ENCODE measurements around the gene DCN. TPM values are rescaled to one million over a fixed set of nuclear protein-coding genes. Genes with fewer than 3 reads are reported as not detected.

Gene DCN, protein sequence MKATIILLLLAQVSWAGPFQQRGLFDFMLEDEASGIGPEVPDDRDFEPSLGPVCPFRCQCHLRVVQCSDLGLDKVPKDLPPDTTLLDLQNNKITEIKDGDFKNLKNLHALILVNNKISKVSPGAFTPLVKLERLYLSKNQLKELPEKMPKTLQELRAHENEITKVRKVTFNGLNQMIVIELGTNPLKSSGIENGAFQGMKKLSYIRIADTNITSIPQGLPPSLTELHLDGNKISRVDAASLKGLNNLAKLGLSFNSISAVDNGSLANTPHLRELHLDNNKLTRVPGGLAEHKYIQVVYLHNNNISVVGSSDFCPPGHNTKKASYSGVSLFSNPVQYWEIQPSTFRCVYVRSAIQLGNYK
- total RNA-seq, result 1,000 to 10,000 TPM in 3 of 4 donors, 100 to 1,000 TPM in 1; 552 to 2,825 (median 1,634) TPM

DNA sequence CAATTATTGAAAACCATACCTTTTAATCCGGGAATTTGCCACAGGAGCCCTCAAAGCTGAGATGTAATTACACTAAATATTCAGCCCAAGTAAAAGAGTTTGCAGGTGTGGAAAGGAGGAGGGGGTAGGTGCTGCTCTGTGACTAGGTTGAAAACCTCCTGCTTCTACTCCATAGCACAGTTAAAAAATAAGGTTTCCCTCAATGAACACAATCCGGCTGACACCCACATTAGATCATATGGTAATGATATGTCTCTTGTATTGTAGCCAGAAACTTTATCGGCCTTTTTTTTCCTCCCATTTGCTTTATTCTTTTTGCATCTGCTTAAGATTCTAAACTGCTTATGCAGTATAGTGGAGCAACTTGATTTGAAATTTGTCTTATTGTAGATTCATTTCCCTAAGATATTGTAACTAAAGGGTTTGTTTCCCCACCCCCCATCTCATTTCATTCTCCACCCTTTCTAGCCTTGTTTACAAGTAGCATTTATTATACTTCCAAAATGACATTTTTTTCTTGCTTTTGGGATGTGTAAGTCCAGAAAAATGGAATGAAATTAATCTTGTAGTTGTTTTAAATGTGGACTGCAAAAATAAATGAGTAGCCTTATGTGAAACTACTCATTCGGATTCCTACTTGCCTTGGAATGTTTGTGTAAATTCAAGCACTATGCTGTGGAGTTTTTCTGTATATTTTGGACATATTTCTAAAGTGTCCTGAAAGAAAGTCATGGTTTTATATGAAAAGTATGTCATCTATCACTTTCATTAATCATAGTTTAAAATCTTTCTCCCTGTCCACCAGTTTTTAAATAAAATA lies at the start of gene DCN:
Gene DCN, minus strand, starts transcription at position 182 of the 820 bp plus-strand sequence. CDS start 4,265 bp downstream, outside the sequence.
- no peak for TF ChIP-seq POLR2AphosphoS5 (IDR thresholded peaks at IDR 0.05)
- TF ChIP-seq EP300 (IDR thresholded peaks at IDR 0.05), result no peak
- no peak for TF ChIP-seq POLR2A (IDR thresholded peaks at IDR 0.05)
- TF ChIP-seq, protein P1, sequence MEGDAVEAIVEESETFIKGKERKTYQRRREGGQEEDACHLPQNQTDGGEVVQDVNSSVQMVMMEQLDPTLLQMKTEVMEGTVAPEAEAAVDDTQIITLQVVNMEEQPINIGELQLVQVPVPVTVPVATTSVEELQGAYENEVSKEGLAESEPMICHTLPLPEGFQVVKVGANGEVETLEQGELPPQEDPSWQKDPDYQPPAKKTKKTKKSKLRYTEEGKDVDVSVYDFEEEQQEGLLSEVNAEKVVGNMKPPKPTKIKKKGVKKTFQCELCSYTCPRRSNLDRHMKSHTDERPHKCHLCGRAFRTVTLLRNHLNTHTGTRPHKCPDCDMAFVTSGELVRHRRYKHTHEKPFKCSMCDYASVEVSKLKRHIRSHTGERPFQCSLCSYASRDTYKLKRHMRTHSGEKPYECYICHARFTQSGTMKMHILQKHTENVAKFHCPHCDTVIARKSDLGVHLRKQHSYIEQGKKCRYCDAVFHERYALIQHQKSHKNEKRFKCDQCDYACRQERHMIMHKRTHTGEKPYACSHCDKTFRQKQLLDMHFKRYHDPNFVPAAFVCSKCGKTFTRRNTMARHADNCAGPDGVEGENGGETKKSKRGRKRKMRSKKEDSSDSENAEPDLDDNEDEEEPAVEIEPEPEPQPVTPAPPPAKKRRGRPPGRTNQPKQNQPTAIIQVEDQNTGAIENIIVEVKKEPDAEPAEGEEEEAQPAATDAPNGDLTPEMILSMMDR (IDR thresholded peaks at IDR 0.05), result no peak

DNA sequence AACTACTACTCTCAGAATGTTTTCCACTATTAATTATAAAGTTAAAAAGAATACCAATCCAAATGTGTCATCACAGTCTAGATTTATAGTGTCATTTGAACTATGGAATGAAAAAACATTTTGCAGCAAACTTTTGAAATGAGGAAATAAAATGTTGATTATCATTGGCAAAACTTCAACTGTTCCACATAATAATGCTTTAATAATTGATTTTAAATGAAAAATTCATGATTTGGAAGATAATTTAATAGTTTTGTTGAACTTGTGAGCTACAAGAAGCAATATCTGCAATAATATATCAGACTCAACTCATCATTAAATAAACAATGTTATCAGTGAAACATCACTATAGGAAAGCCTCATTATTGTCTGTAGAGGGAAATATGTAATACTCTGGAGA lies 48.2 kb upstream of the DCN start:
- no peaks in the 10 kb centered on the region for H3K36me3 ChIP-seq
- TF ChIP-seq, protein P1 (IDR thresholded peaks at IDR 0.05), result no peak
- no peak for TF ChIP-seq POLR2AphosphoS5 (IDR thresholded peaks at IDR 0.05)
- H3K27ac ChIP-seq, result no peak overlapping the region
- no peak for ATAC-seq
- H3K4me1 ChIP-seq, result no peaks in the 10 kb centered on the region
- no peaks in the 10 kb centered on the region for H3K27me3 ChIP-seq
- H3K4me3 ChIP-seq, result no peak overlapping the region
- H3K9me3 ChIP-seq, result no peaks in the 10 kb centered on the region

More for the DNA sequence above, at the start of gene DCN:
- WGBS, 2 donors (ENCODE audit: low coverage in 1 of 2), result 19 to 23% methylated on average over 4 of the region's 4 CpGs
- peaks cover 0 to 44% (median 6%) of the 10 kb centered on the region in 3 donors for H3K4me1 ChIP-seq
- no peaks in the 10 kb centered on the region for H3K27me3 ChIP-seq
- peak within 1 kb of the TSS; percentile 57 to 75 (median 62) for H3K27ac ChIP-seq
- no peak for ATAC-seq
- no peaks in the 10 kb centered on the region for H3K36me3 ChIP-seq
- no peaks in the 10 kb centered on the region for H3K9me3 ChIP-seq
- H3K4me3 ChIP-seq, result peak within 1 kb of the TSS; percentile 24 to 48

DNA sequence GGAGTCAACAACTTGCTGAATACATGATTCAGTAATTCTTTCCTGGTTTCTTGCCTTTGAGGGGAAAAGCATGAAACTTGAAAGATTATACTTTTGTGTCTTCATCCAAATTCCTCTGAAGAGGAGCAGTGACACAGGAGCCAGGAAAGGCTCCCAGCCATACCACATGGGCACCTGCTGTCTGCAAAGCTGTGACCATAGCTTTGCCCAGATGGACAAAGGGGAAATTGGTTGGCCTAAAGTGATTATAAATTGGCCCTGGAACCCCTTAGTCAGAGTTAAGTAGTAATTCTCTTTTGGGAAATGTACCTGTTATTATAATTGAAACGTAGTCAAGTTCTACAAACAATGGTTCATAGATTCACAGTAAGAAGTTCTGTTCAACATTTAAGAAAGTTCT lies 44.3 kb upstream of the DCN start:
- Histone ChIP-seq H3K36me3 (no peaks in the 10 kb centered on the region), H3K9me3 (no peaks in the 10 kb centered on the region), H3K4me3 (no peak overlapping the region), H3K27ac (no peak overlapping the region), H3K4me1 (no peaks in the 10 kb centered on the region), H3K27me3 (no peaks in the 10 kb centered on the region)
- 79 to 100% methylated on average over 1 of the region's 1 CpG for WGBS, 2 donors (ENCODE audit: low coverage in 1 of 2)
- ATAC-seq, result no peak
- TF ChIP-seq, protein P1 (IDR thresholded peaks at IDR 0.05), result no peak

DNA sequence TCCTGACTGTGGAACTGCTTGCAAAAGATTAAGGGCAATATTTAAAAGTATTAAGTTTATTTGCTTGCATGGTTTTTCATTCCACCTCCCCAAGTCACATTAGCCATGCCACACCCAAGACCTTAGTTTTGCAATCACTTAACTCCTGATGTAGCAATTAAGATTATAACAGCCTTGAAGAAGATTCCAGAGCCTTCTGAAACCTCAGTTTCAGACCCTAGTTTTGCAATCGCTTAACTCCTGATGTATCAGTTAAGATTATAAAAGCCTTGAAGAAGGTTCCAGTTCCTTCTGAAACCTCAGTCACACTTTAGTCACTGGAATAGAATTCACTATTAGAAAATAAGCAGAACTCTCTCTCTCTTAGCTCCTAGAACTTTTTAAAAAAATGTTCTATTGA lies 42.7 kb upstream of the DCN start:
- ATAC-seq, result peak; percentile 83
- no peaks in the 10 kb centered on the region for H3K9me3 ChIP-seq
- WGBS, 2 donors (ENCODE audit: low coverage in 1 of 2), result 64 to 83% methylated on average over 1 of the region's 1 CpG
- H3K4me3 ChIP-seq, result no peak overlapping the region
- H3K4me1 ChIP-seq, result no peaks in the 10 kb centered on the region
- H3K27me3 ChIP-seq, result no peaks in the 10 kb centered on the region
- TF ChIP-seq POLR2AphosphoS5 (IDR thresholded peaks at IDR 0.05) (no peak), EP300 (IDR thresholded peaks at IDR 0.05) (no peak), POLR2A (IDR thresholded peaks at IDR 0.05) (no peak)
- TF ChIP-seq, protein P1 (IDR thresholded peaks at IDR 0.05), result no peak
- no peaks in the 10 kb centered on the region for H3K36me3 ChIP-seq
- peak overlapping the region in 1 of 4 donors; percentile 15 for H3K27ac ChIP-seq
